GM12878 (cell line): ENCODE measurements around the gene ARIH2. TPM values are rescaled to one million over a fixed set of nuclear protein-coding genes. Genes with fewer than 3 reads are reported as not detected.

Source experiments
- BCL3 ChIP-seq: IDR thresholded peaks from 2 replicates; pipeline ENCODE4 v1.6.1; 2011; ENCODE audit warnings: borderline replicate concordance, low read depth, mild to moderate bottlenecking, moderate library complexity, low read length; ENCODE audit not compliant: insufficient read depth, poor library complexity, severe bottlenecking
- CHD2 ChIP-seq: IDR thresholded peaks from 2 replicates; pipeline ENCODE4 v1.6.1; 2011; ENCODE audit warnings: low read depth, low read length, improper control_type of control experiment, borderline replicate concordance
- CUX1 ChIP-seq: IDR thresholded peaks from 2 replicates; pipeline ENCODE4 v1.6.1; 2012; ENCODE audit warnings: improper control_type of control experiment, low read depth, low read length; ENCODE audit not compliant: insufficient replicate concordance
- ESRRA ChIP-seq: IDR thresholded peaks from 2 replicates; pipeline ENCODE4 v1.6.1; 2012; ENCODE audit warnings: mild to moderate bottlenecking, low read length, improper control_type of control experiment
- JUNB ChIP-seq: IDR thresholded peaks from 2 replicates; pipeline ENCODE4 v1.6.1; 2016; ENCODE audit warnings: antibody characterized with exemption, mild to moderate bottlenecking
- KLF5 ChIP-seq: fragments of 450-650 bp; IDR thresholded peaks from 2 replicates; pipeline ENCODE4 v1.6.1; 2014; ENCODE audit warnings: mild to moderate bottlenecking; ENCODE audit not compliant: partially characterized antibody
- LARP7 ChIP-seq: fragments of 450-650 bp; IDR thresholded peaks from 2 replicates; pipeline ENCODE4 v1.6.1; 2017; ENCODE audit warnings: mild to moderate bottlenecking
- MTA2 ChIP-seq: fragments of 450-650 bp; IDR thresholded peaks from 2 replicates; pipeline ENCODE4 v1.6.1; 2016; ENCODE audit warnings: low read depth, mild to moderate bottlenecking, moderate library complexity
- MYB ChIP-seq: fragments of 150-350 bp; IDR thresholded peaks from 2 replicates; pipeline ENCODE4 v1.6.1; 2014; ENCODE audit warnings: mild to moderate bottlenecking, low read depth, low read length, borderline replicate concordance
- NRF1 ChIP-seq: conservative IDR thresholded peaks from 2 replicates; pipeline ENCODE4 v1.6.1; 2011; ENCODE audit warnings: mild to moderate bottlenecking, low read depth, low read length, improper control_type of control experiment
- RBBP5 ChIP-seq: fragments of 200-600 bp; sonication (generic); conservative IDR thresholded peaks from 2 replicates; pipeline ENCODE4 v1.6.1; 2016
- SMARCA5 ChIP-seq: fragments of 450-650 bp; IDR thresholded peaks from 2 replicates; pipeline ENCODE4 v1.6.1; 2017; ENCODE audit warnings: mild to moderate bottlenecking
- SRF ChIP-seq, 2 experiments: IDR thresholded peaks; 2 replicates each; pipeline ENCODE4 v1.6.1; 2011; ENCODE audit warnings: low read depth in 2 of 2, low read length in 2 of 2, mild to moderate bottlenecking in 1 of 2, moderate library complexity in 1 of 2
- TARDBP ChIP-seq: IDR thresholded peaks from 2 replicates; pipeline ENCODE4 v1.6.1; 2016; ENCODE audit warnings: borderline replicate concordance
- ZNF24 ChIP-seq: fragments of 450-650 bp; IDR thresholded peaks from 2 replicates; pipeline ENCODE4 v1.6.1; 2017; ENCODE audit warnings: antibody characterized with exemption, mild to moderate bottlenecking
- polyA plus RNA-seq, 11 experiments: library from polyadenylated mRNA; depleted of rRNA in 4 of 11; unstranded in 6 of 11; stranded (reverse) in 5 of 11; fragments of >200 nt; fragmentation: Nextera tagmentation in 4 of 11; fragmentation: Illumina TruSeq in 1 of 11; extraction: Ambion mirVana in 4 of 11; extraction: Trizol in 1 of 11; gene quantifications; 1 replicate in 1 of 11; 2 replicates in 10 of 11; pipeline versions ENCODE4 v1.2.1 to v1.2.3, GENCODE V29; 2011 to 2016; ENCODE audit warnings: inconsistent platforms in 2 of 11, missing spikeins in 2 of 11, low read depth in 1 of 11
- total RNA-seq, 4 experiments: library from RNA; depleted of rRNA in 3 of 4; stranded (reverse); fragments of >200 nt in 3 of 4; fragmentation: Illumina TruSeq in 1 of 4; extraction: Trizol in 1 of 4; gene quantifications; 2 replicates each; pipeline versions ENCODE4 v1.2.1 to v1.2.3, GENCODE V29; 2013 to 2021
- TF ChIP-seq, protein P1 (sequence below): fragments of 450-650 bp; conservative IDR thresholded peaks from 2 replicates; pipeline ENCODE4 v1.6.1; 2017; ENCODE audit warnings: mild to moderate bottlenecking, moderate library complexity
- TF ChIP-seq, protein P2 (sequence below): fragments of 450-650 bp; IDR thresholded peaks from 2 replicates; pipeline ENCODE4 v1.6.1; 2016; ENCODE audit warnings: mild to moderate bottlenecking, moderate library complexity, borderline replicate concordance

The ARIH2 gene
- total and polyA plus RNA-seq, 10 of the 15 experiments (the other 5 are each of a cell fraction or from before 2014, with no cell fraction given): 18.7 to 74.7 (median 63.7) TPM

DNA sequence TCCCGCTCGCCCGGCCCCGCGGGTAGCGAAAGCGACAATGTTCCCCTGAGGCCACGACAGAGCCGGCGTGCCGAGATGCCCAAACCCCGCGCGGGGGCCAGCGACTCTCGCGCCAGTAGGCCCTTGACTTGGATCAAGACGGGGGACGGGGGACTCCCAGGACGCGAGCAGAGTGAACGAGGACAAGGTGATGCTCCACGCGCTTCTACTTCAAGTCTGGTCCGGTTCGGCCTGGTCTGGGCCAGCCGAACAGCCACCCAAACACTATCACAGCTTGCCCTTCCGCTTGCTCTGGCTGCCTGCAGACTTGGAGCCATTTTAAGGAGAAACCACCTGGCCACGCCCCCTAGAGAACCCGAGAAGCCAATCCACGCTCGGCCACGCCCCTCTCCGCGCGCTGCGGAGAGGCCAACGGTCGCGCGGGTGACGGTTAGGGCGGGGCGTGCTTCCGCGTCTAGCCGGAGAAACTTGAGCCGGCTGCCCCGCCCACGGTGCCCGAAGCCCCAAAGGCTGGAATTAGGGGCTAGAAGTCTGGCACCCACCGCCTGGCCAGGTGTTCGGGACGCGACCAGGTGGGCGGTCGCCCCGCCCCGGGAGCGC, 102.7 kb downstream of the ARIH2 start (continued):
- TF ChIP-seq CUX1 (no peak), ZNF24 (no peak), TARDBP (peak; percentile 30; the same call in 1 of the 2 replicates), SMARCA5 (peak; percentile 8), MTA2 (no peak), ESRRA (no peak; the same call in 1 of the 2 replicates), CHD2 (0 out of 2 replicates have a peak, but pooled peaks have one; percentile 47), KLF5 (no peak), MYB (peak; percentile 86), RBBP5 (no peak), NRF1 (no peak), LARP7 (peak; percentile 63), SRF (IDR thresholded peaks at IDR 0.05; ENCODE audit: low read depth in 2 of 2, low read length in 2 of 2) (0 out of 4 replicates have a peak, but pooled peaks of 1 of the 2 experiments have one; percentile 63), JUNB (no peak), BCL3 (peak; percentile 9)
- TF ChIP-seq, protein P1, sequence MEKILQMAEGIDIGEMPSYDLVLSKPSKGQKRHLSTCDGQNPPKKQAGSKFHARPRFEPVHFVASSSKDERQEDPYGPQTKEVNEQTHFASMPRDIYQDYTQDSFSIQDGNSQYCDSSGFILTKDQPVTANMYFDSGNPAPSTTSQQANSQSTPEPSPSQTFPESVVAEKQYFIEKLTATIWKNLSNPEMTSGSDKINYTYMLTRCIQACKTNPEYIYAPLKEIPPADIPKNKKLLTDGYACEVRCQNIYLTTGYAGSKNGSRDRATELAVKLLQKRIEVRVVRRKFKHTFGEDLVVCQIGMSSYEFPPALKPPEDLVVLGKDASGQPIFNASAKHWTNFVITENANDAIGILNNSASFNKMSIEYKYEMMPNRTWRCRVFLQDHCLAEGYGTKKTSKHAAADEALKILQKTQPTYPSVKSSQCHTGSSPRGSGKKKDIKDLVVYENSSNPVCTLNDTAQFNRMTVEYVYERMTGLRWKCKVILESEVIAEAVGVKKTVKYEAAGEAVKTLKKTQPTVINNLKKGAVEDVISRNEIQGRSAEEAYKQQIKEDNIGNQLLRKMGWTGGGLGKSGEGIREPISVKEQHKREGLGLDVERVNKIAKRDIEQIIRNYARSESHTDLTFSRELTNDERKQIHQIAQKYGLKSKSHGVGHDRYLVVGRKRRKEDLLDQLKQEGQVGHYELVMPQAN: peak; percentile 54
- TF ChIP-seq, protein P2, sequence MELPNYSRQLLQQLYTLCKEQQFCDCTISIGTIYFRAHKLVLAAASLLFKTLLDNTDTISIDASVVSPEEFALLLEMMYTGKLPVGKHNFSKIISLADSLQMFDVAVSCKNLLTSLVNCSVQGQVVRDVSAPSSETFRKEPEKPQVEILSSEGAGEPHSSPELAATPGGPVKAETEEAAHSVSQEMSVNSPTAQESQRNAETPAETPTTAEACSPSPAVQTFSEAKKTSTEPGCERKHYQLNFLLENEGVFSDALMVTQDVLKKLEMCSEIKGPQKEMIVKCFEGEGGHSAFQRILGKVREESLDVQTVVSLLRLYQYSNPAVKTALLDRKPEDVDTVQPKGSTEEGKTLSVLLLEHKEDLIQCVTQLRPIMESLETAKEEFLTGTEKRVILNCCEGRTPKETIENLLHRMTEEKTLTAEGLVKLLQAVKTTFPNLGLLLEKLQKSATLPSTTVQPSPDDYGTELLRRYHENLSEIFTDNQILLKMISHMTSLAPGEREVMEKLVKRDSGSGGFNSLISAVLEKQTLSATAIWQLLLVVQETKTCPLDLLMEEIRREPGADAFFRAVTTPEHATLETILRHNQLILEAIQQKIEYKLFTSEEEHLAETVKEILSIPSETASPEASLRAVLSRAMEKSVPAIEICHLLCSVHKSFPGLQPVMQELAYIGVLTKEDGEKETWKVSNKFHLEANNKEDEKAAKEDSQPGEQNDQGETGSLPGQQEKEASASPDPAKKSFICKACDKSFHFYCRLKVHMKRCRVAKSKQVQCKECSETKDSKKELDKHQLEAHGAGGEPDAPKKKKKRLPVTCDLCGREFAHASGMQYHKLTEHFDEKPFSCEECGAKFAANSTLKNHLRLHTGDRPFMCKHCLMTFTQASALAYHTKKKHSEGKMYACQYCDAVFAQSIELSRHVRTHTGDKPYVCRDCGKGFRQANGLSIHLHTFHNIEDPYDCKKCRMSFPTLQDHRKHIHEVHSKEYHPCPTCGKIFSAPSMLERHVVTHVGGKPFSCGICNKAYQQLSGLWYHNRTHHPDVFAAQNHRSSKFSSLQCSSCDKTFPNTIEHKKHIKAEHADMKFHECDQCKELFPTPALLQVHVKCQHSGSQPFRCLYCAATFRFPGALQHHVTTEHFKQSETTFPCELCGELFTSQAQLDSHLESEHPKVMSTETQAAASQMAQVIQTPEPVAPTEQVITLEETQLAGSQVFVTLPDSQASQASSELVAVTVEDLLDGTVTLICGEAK: no peak
